HG02840 (cell line): ENCODE measurements around the gene DTNB.

Experiments used
- ATAC-seq: cut with Tn5 transposase; IDR thresholded peaks from one replicate; pipeline ENCODE4 v1.9.1; 2021; ENCODE audit warnings: mild to moderate bottlenecking, moderate library complexity, moderate number of reproducible peaks; ENCODE audit not compliant: unreplicated experiment, low FRiP score

Gene DTNB

DNA sequence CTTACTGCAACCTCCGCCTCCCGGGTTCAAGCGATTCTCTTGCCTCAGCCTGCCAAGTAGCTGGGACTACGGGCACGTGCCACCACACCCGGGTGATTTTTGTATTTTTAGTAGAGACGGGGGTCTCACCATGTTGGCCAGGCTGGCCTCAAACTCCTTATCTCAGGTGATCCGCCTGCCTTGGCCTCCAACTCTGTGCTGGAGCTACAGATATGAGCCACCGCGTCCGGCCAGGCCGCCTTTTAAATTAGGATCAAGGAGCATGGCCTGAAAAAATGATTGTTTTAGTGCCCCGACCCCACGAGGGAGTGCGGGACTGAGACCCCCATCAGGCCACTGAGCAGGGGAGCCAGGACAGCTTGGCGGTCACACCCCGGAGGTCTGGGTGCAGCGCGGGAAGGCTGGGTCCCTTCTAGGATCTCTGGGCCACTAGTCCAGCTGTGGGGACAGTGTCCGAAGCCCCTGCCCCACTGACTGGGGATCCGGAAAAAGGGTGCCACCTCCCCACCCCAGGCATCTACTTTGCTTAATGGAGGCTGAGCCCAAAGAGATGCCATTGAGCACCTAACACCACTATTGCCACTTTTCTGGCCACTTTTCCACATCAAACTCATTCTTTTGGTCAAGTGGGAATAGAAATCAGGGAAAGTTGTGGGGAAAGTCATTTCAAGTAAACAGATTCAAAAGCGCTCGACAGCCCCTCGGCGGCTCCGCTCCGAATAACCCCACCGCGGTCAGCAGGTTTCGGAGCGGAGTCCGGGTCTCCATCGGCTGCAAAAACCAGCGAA is 311.9 kb downstream of the DTNB start:
- no peak for ATAC-seq

DNA sequence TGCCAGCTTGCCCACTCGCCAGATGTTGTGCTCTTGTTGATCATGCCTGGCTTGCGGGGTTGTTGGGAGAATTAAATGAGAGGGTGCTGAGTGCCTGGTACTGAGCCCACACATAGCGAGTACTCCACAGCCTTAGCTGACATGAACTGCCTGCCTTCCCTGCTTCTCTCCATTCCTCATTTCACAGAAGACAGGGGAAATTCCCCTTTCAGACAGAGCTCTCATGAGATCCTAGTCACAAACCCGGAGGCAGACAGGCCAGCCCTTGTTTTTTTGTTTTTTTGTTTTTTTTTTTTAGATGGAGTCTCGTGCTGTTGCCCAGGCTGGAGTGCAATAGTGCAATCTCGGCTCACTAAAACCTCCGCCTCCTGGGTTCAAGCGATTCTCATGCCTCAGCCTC is 314.5 kb downstream of the DTNB start:
- ATAC-seq = no peak

DNA sequence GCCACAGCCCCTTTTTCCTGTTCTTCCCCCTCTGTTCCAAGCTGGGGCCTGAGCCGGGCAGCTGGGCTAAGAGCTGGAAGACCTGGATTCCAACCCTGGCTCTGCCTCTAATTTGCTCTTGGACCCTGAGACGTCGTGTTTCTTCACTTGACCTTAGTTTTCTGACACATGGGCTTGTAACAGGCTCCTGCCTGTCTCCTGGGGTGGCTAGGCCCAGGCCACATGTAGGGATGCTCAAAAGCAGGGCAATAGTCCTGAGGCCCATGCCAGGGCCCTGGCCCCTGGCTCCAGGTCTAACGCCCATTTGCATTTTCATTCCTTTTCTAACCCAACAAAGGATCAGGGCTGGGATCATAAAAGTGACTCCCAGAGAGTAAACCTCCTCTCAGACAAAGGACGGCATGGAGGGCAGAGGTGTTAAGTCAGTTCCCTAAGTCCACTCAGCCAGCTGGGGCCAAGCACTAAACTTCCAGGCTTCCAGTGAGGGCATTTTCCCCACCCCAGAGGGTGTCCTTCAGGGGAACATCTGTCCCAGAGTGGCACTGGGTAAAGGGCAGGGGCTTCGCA is 315.0 kb downstream of the DTNB start:
- ATAC-seq = no peak

DNA sequence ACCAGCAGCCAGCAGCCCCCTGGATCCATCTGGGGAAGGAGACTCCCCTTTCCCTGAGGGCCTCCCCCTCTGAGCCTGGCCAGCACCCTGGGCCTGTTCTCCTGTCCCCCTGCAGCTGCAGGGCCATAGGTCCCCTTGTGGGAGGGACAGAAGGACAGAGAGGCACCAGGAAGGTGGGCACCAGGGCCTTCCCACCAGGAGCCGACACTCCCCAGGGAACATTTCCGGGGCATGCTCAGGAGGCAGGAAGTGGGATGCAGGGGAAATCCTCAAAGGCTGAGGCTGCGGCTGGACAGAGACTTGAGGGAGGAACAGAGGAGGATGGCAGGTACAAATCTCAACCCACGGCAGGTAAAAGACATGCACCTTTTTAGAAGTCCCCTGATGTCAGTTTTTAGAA is 317.3 kb downstream of the DTNB start:
- no peak for ATAC-seq

DNA sequence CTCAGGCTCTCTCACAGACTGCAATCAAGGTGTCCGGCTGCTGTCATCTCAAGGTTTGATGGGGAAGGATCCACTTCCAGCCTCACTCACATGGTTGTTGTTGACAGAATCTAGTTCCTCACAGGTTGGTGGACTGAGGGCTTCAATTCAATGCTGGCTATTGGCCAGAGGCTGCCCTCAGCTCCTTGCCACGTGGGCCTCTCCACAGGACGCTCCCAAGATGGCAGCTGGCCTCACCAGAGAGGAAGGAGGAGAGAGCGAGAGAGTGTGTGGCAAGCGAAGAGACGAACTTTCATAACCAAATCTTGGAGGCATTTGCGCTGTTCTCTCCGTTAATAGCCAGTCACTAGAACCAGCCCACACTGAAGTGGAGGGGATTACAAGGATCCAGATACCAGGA is 318.1 kb downstream of the DTNB start:
- no peak for ATAC-seq

DNA sequence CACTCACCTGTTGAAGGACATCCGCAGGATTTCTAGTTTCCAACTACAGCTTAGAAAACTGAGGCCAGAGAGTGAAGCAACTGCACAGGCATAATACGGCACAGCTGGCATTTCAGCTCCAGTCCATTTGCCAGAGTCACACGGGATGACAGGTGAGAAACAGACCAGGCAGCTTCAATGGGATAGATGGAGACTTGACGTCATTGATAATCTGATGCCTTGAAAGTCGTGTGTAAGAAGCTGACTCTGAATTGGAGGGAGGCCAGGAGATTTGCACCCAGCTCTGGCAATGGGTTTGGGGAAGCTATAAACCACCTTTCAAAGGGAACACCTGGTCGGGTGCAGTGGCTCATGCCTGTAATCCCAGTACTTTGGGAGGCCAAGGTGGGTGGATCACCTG is 319.3 kb downstream of the DTNB start:
- no peak for ATAC-seq

DNA sequence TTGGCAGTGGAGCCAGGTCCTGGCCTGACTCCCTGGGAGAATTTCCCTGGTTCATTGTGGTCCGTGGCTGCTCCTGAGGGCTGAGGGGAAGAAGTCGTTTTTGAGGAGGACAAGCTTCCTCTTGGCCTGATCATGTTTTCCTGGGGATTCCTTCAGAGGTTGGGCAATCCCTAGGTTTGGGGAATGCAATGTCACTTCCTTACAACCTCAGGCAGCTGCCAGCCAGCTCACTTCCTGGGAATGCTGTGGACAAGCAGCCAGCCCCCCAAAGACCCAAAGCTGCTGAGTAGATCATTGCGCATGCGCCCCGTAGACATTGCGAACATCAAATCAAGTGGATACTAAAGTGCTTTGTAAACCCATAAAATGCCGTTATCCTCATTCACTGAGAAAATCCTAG is 324.0 kb downstream of the DTNB start:
- no peak for ATAC-seq

DNA sequence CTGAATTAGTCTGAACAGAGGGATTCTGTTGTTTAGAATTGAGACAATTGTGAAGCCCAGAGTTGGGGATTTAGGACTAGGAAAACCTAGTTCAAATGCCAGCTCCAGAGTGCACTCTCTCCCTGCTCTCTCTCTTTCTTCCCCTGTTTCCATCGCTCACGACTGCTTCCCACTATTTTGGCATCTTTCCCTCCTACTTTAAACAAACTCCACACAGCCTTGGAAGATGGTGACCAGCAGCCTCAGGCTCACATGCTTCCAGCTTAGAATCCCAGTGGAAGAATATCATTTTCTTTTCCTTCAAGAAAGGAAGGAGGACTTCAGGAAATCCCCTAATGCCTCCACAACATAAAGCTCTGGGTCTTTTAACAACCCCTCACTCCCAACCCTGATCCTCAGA is 325.5 kb downstream of the DTNB start:
- ATAC-seq = no peak

DNA sequence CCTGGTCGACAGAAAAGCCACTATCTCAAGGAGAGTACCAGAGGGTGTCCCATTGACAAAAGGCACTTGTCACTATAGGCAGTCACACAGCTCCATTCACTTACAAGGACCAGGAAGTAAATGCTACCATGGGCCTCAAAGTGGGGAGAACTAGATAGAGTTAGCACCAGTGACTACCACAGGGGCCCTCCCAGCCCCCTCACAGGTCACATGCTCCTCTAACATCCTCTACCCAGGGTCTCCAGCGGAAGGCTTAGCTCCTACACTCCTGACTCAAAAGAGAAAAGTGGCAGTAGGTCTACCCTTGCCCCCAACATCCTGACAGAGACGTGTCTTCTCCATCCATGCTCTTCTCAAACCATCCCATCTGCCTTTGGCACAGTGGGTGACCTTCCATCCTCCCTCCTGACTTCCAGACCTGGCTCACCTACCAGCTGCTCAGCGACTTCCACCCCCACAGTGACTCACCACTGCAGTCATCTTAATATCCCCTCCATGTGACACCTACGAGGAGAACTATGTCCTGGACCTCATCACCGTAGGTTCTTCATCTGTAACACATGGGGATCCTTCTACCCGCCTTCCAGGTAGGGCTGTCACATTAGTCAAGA is 326.1 kb downstream of the DTNB start:
- no peak for ATAC-seq

DNA sequence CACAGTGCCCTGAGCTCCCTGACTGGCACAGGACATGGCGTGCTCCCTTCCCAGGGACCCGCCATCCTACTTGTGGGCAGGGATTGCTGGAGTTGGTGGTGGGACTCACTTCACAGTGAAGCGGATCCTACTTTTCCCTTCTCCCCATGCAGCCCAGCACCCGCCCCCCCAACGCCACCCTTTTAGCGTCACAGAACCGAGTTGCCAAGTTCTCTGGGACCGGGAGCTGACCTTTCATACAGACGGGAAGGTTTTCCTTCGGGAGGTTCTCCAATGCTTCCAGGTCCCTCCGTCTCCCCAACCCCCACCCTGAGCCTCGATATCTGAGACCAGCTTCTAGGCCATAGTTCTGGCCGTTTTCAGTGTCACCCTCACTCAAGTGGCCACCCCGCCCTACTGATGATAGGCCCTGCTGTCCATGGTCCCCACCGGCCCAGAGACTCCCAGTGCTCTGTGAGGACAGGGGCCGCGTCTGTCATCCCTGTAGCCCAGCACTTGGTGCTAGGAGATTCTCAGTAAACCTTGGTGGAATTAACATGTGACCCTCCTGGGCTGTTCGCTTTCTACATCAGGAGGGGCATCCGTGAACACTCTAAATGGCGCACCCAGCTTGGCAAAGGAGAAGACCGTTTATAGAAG is 330.1 kb downstream of the DTNB start:
- no peak for ATAC-seq

DNA sequence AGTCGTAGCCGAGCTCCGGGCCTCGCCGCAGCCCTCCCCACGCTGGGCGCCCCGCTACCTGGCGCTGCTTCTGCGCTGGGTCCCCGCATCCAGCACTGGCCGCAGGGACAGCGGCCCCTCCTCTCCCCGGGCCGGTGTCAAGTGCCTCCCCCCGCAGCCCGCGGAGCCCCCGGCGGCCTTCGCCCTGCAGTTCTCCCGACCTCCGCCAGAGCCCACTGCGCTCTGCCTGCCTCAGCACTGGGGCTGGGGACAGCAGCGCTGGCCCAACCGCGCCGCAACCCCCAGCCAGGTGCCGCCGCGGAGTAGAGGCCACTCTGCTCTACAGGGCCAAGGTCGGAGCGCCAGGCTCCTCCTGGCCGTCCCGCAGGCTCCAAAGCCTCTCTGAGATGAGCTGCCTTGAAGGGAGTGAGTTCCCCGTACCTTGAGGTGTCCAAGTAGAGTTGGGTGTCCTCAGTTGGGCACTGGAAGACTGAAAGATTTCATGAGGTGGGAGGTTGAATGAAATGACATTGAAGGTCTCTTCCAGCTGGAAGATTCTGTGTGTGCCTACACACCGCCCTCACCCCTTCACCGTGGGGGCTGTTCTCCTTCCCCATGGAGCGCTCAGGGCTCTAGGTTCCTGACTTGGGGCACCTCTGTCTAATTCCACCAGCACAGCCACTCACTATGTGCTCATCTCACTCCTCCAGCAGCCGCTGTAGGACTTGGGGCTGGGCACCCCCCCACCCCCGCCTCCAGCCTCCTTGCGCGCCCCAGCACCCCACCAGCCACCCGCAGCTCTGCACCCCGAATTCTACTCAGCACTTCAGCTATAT is 330.8 kb downstream of the DTNB start:
- peak; percentile 62 for ATAC-seq

DNA sequence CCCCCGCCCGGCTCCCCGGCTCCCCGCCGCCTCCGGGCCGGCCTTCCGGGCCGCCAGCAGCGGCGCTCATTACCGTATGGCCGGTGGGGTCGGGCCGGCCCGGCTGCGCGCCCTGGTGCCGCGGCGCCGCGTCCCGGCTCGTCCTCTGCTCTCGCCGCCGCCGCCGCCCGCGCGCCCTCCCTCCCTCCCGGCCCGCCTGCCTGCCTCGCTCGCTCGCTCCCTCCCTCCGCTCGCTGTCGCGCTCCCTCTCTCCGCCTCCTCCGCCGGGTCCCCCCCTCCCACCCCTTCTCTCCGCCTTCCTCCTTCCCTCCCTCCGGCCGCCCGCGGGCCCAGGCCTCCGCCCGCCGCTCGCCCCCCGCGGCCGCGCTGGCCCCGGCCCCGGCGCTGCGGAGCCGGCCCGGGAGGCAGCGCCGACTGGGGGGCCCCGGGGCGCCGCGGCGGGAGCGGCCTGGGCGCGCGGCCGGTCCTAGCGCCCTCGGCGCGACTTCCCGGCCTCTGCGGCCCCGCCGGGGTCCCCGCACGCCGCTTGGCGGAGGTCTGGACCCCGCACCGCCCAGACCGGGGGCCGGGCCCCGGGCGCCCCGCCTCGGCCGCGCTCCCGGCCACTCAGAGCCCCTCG is 331.5 kb downstream of the DTNB start, which contains the start of gene DNMT3A:
Gene DNMT3A (minus strand): TSS at position 173 of the 619 bp plus-strand sequence. CDS start 27,941 bp downstream, outside the sequence.
- peak; percentile 20 for ATAC-seq

DNA sequence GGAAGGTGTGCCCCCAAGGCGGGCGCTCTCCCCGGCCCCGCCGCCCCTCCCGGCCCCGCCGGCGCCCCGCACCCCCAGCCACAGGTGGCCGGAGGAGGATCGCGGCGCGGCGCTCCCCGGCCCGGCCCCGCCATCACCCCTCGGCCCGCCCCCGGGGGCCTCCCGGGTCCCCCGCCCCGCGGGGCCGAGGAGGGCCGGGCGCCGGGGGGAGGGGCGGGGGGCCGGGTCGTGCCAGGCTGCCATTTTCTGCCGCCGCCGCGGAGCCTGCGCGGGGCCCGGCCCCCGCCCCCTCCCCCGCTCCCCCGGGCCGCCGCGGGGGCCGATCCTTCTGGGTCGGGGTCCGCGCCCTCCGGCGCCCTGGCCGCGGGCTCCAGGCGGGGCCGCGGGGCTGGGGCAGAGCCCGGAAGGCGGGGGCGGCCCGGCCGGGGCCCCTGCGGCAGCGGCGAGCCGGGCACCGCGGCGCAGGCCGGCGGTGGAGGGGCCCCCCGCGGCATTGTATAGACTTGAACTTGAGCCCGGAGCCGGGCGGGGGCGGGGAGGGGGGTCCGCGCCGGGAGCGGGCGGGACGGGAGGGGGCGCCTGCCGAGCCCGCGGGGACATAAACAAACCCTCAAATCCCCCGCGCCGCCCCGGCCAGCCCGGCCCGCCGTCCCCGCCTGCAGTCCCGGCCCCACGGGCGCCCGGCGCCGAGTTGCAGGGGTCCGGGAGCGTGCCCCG is 332.2 kb downstream of the DTNB start:
- peak; percentile 13 for ATAC-seq

DNA sequence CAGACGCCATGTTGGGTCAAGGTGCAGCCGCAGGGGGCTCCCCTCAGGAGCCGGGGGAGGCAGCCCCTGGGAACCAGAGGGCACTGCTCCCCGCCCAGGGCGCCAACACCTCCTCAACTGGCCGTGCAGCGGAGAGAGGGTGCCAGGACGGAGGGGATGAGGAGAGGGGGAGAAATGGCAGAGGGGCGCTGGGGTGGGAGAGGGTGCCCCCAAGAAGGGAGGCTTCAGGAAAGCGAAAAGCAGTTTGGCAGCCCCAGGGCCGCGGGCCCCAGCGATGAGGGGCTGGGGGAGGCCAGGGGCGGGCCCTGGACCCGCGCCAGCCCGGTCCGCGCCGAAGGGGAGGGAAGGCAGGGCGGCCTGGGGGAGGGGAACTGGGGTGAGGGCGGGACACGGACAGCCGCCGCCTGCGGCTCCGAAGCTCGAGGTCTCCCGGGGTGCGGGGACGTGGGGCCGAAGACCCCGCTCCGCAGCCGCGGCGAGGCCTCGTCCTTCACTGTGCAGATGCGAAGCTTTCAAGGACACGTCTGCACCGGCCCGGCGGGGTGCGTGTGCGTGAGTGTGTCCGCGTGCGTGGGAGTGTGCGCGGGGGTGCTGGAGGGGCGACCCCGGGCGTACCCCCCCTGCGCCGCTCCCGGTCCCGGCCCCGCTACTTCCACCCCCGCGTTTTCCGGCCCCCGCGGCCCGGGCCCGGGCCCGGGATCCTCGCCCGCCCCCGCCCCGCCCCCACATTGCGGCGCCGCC is 333.0 kb downstream of the DTNB start:
- ATAC-seq = no peak

DNA sequence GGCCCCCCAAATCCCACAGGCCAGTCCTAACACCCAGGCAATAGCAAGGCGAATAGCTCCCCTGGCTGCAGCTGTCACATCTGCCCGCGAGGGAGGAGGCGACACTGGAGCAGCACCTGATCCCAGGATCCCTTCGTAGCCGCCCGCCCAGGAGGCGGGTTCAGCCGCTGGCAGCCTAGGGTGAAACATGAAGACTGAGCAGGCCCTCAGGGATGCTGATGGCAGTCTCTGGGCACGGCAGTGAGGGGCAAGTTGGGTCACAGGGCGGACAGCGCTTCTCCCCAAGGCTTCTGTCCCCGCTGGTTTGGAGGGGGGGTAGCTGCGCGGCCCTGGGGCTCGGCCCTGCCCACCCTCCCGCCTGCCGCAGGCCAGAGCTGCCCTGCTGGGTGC is 333.6 kb downstream of the DTNB start:
- ATAC-seq = no peak

DNA sequence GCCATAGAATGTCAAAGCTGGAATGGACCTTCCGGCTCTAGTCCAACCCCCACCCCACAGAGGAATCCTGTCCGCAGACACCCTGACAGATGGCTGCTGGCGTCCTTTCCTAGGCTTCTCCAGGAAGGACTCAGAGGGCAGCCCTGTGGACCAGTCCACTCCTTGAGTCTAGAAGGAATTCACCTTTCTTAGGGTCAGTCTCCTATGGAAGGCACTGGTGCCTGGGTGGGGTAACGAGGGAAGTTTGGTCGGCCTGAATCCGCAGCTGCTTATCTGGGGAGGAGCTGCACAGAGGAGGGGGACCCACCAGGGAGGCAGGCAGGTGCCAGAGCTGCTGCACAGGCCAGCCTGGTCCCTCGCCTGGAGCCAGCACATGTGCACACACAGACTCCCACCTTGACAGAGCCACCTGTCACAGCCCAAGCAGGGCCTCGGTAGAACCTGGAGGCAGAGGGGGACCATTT is 334.1 kb downstream of the DTNB start:
- ATAC-seq = no peak

DNA sequence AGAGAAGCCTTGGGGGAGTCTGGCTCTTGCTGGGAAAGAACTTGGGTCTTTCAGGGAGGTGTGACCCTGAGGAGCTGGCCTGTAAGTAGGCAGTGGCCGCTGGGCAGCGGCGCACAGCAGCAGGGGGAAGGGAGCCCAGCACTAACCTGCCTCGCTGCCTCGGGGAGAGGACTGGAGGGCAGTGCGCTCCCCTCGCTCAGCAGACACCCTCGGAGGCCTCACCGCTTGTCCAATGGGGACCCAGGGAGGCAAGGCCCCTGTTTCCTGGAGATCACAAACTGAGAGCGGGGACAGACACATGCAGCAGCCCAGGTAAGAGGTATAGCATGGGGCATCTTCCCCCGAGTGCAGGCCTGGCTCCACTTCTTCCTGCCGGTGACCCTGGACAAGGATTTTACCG is 335.0 kb downstream of the DTNB start:
- ATAC-seq = no peak

DNA sequence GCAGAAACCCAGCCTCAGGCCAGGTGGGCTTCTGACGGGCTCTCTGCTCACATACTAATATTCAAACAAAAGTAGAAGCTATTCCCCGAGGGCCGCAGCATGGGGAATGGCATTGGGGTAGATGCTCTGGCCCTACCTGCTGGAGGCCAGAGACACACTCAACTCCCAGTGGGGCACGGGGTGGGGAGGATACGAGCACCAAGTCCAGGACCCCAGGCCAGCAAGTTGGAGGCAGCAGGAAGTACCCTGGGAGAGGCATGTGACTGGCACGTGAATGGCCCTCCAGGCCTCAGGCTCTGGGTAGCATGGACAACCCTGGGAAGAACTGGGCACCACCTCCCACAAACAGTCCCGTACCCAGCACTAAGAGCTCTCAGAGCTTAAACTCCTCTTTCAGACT is 335.5 kb downstream of the DTNB start:
- no peak for ATAC-seq

DNA sequence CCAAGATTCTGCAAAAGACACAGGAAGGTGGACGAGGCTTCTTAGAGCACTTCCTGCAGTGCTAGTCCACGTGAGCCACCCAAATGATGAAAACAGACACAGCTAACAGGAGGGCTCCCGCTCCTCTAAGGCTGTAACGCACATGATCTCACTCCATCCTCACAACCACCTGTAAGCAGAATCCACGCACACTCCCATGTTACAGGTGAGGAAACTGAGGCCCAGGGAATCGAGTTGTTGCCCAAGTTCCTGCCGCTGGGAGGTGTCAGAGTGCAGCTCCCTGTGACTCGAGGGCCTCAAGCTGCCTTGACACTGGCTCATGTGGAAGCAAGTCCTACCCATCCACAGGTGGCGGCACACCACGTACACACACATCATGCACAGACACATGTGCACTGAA is 336.1 kb downstream of the DTNB start:
- no peak for ATAC-seq
